HCEC 1CT (cell line): ENCODE measurements around the gene HLCS.
"Not testable (repeated sequence)": the region's sequence is repeated elsewhere in the genome, so short reads cannot be mapped to it uniquely, and the experiment has no call there.

Experiments
- DNase-seq: peaks from one replicate; pipeline ENCODE4 v3.0.0-alpha.2; 2017

HLCS gene

GRCh38 chr21:36845790-36846189, 120.7 kb downstream of the HLCS start:
- DNase-seq, result no peak

GRCh38 chr21:36845070-36845469, 121.4 kb downstream of the HLCS start:
- DNase-seq, result no peak

GRCh38 chr21:36841866-36842265, 124.6 kb downstream of the HLCS start:
- peak; percentile 54 for DNase-seq

DNA sequence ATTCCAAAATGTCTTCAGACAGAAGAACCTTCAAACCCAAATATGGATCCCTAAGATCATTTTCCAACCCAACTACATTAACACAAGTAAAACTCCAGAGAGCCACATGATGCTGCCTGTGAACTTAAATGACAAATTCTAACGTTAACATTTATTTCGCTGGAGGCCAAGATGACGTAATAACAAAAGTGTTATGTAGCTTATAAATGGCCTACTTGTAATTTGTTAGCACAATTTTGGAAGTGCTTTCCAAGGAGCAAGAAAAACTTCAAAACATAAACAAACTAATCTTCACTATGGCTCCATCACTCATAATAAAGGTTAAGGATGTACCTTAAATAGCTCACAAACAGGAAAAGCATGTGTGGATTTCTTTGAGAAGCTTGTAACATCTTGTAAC, 126.7 kb downstream of the HLCS start:
- DNase-seq, result no peak

DNA sequence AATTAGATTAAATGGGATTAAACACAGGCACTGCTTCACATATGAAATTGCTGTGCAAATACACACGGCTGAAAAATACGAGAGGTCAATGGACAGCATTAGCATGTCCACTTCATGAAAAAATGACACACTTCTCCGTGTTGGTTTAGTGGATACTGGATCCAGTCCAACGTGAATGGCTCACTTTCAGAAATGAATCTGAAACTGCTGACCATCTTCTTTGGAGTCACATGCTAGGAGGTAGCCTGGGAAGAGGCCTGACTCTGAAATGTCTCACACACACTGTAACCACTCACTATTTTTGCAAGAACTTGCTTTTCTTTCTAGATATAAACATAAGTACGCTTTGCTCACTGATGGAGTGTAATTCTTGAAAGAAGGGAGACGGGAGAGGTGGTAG, 127.3 kb downstream of the HLCS start:
- peak; percentile 48 for DNase-seq

DNA sequence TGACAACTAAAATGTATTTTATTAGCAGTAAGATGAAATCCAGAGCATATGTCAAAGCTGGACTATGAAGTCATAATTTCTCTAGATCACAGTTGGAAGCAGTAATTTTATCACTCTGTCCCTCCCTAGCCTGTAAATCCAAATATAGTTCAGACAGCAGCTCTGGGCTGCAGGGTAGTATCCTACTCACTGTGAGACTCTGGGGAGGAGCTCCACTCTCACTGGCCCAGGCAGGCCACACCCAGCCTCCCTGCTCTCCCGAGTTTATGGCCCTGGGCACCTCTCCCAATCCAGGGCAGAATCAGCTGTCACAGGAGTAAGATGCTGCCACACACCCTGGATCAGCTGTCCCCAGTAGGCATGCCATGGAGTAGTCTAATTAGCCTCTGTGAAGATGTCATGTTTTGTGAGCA, 131.1 kb downstream of the HLCS start:
- no peak for DNase-seq

DNA sequence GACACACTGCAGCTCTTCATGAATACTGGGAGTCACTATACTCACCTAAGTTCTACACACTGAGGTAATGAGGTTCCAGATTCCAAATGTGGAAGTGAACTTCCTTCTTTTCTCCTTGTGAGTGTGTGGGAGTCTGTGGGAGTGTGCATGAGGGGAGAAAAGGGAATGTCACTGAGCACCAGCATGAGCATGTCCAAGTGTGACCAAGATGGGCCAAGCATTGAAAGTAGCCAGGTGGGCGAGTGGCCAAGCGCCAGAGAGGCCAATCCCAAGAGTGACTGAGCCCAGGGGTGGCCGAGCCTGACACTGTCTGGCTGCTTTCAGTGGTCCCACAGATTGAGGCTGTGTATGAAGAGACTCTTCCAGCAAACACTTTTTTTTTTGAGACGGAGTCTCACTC, 132.3 kb downstream of the HLCS start:
- DNase-seq, result no peak

GRCh38 chr21:36830100-36830499, 136.4 kb downstream of the HLCS start:
- DNase-seq, result no peak

DNA sequence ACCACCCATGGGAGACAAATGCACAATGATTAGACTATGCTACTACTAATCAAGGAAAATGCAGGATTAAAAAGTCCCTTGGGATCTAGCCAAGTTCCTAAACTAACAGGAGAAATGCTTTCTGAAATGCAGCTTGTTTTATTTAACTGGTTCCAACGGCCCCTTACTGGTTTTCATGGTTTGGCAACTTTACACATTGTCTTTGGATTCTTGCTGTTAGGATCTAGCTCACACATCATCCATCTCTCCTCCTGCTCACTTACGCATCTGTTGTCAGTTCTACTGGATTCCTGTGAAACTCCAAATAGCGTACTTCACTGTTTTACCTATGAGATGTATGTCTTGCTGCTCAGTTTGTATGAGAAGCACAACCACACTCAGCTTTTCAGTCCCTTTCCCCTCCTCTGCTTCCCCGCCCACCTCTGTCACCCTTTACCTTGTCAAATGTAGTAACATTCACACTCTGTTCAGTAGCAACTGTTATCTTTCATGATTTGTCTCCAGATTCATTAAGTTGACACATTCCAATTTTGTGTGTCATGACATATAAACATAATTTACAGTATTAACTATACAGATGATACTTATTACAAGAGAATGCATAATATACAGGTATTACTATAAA, 137.5 kb downstream of the HLCS start:
- no peak for DNase-seq

DNA sequence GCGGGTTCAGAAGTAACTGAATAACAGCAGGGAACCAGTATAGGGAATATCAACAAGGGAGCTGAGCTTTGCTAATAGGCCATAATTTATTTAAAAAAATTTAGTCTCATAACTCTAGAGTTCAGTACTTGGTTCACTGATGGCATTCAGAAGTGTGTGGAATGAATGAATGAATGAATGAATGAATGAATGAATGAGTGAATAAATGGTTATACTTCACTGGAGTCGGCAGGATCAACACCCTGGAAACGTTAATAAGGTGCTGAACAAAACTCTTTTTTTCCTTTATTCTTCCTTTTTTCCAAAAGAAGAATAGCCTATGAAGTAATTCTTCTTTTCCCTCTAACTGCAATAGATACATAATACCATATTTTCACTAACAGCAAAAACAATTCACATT, 138.3 kb downstream of the HLCS start:
- DNase-seq, result no peak

GRCh38 chr21:36825658-36826057, 140.8 kb downstream of the HLCS start:
- no peak for DNase-seq

DNA sequence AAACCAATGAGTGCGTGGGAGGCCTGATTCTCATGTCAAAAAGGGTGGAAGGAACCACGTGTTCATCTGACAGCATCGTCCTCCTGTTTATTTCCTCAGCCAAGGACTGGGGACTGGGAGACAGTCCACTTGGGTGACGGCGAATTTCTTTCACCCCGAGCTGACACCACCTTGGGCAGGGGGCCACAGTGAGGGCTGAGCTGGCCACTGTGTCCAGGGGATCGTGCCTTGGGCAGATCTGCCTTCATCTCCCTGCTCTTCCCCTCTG, 145.5 kb downstream of the HLCS start:
- DNase-seq, result no peak

- no peak for DNase-seq
Measured at GRCh38 chr21:36820176-36821031, 146.1 kb downstream of the HLCS start.

GRCh38 chr21:36817732-36818450, 148.6 kb downstream of the HLCS start:
- DNase-seq, result no peak

GRCh38 chr21:36816561-36817130, 149.8 kb downstream of the HLCS start:
- DNase-seq, result no peak

DNA sequence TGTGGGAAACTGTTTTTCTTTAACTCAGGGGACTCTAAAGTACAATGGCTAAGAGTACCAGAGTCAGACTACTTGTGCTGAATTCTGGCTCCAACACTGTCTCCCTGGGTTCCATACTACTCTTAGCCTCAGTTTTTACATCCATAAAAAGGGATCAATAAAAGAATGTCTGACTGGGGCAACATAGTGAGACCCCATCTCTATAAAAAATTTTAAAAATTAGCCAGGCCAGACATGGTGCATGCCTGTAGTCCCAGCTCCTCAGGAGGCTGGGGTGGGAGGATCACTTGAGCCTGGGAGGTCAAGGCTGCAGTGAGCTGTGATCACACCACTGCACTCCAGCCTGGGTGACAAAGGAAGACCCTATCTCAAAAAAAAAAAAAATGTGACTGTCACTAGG, 150.4 kb downstream of the HLCS start:
- DNase-seq, result not testable (repeated sequence)

GRCh38 chr21:36815284-36815683, 151.2 kb downstream of the HLCS start:
- DNase-seq, result no peak

DNA sequence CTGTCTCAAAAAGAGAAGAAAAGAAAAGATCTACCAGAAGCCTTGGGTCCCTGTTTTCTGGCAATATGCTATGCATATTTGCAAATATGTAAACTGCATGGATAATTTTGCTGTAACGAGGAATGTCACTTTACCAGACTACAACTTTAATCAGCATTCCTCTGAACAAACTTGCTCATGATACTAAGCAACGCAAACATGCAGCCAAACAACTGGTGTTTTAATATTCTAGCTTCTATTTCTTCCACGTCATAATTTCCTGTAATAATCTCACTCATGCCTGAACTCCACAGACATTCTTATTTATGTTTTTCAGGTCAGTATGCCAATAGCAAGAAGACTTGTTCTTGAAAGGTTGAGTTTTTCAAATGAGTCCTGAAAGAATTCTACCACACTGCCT, 153.4 kb downstream of the HLCS start:
- DNase-seq, result no peak

GRCh38 chr21:36811762-36812161, 154.7 kb downstream of the HLCS start:
- no peak for DNase-seq

DNA sequence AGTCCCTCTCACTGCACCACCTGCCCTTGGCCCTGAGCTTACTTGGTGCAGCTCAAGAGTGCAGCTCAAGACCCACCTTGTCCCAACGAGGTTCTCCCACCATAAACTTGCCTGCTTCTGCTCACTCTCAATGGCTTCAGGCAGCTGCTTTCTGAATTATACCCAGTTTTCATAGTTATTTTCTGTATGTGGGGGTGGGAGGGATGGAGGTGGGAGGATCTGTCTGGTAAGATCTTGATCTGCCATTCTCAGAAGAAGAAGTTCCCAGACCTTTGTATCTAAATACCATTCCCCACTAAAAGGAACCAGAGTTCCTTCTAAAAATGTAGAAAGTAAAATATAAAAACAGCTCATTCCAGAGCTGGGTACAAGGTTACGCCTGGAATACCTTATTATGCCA, 156.0 kb downstream of the HLCS start:
- no peak for DNase-seq

- DNase-seq, result no peak
Measured at GRCh38 chr21:36807422-36807928, 159.0 kb downstream of the HLCS start.

DNA sequence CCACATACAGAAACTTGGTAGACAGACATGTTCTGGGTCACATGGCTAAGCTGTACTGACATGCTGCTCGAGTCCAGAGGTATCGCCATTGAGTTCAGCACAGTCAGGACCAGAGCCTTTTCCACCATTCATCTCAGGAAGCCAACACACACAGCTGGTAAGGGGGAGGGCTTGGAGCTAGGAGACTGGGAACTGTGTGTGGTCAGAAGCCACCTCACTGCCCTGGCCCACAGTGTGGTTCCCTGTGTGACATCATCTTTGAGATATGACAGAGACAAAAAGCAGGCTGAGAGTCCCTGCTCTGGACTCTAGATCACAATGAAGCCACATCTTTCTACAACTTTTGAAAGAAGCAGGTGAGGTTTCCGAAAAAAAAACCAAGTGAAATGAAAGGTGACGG, 160.4 kb downstream of the HLCS start:
- no peak for DNase-seq

- DNase-seq, result no peak
Measured at GRCh38 chr21:36804874-36805611, 161.4 kb downstream of the HLCS start.
